GM23338 (cell line): ENCODE results near the gene FSTL3. TPM values are rescaled to one million over a fixed set of nuclear protein-coding genes. Genes with fewer than 3 reads are reported as not detected.

ENCODE experiments used
- ATAC-seq: fragments of 200-7000 bp; cut with Tn5 transposase; 3 replicates; pipeline ENCODE4 v1.9.1; 2020
- DNase-seq: peaks from one replicate; pipeline ENCODE4 v3.0.0-alpha.2; 2015; ENCODE audit warnings: low spot score
- H2AFZ ChIP-seq: fragments of 200-600 bp; sonication (generic); 2 replicates; pipeline ENCODE4 v1.8.0; 2016; ENCODE audit warnings: antibody characterized with exemption, mild to moderate bottlenecking, moderate library complexity
- H3F3A ChIP-seq: fragments of 200-600 bp; sonication (generic); replicated peaks from 2 replicates; pipeline ENCODE4 v1.8.0; 2017; ENCODE audit warnings: antibody characterized with exemption, mixed run types, low read depth
- H3K27ac ChIP-seq: fragments of 200-600 bp; sonication (generic); 2 replicates; pipeline ENCODE4 v1.6.1; 2016; ENCODE audit warnings: low read depth
- H3K27me3 ChIP-seq: fragments of 200-600 bp; sonication (generic); 2 replicates; pipeline ENCODE4 v1.8.0; 2016; ENCODE audit warnings: mild to moderate bottlenecking, mixed run types, moderate library complexity; ENCODE audit not compliant: insufficient read depth
- H3K36me3 ChIP-seq: fragments of 200-600 bp; sonication (generic); 2 replicates; pipeline ENCODE4 v1.8.0; 2016; ENCODE audit warnings: mild to moderate bottlenecking; ENCODE audit not compliant: insufficient read depth
- H3K4me1 ChIP-seq: fragments of 200-600 bp; sonication (generic); 2 replicates; pipeline ENCODE4 v1.8.0; 2016; ENCODE audit warnings: mild to moderate bottlenecking, moderate library complexity; ENCODE audit not compliant: insufficient read depth
- H3K4me2 ChIP-seq: fragments of 200-600 bp; sonication (generic); 2 replicates; pipeline ENCODE4 v1.7.1; 2017; ENCODE audit warnings: mixed run types
- H3K4me3 ChIP-seq: fragments of 200-600 bp; sonication (generic); 2 replicates; pipeline ENCODE4 v1.6.1; 2016; ENCODE audit warnings: mixed run types
- H3K79me2 ChIP-seq: fragments of 200-600 bp; sonication (generic); replicated peaks from 2 replicates; pipeline ENCODE4 v1.8.0; 2017; ENCODE audit warnings: mild to moderate bottlenecking; ENCODE audit not compliant: insufficient read depth
- H3K9me2 ChIP-seq: fragments of 200-600 bp; sonication (generic); 2 replicates; pipeline ENCODE4 v1.8.0; 2017; ENCODE audit not compliant: insufficient read depth
- H4K20me1 ChIP-seq: fragments of 200-600 bp; sonication (generic); replicated peaks from 2 replicates; pipeline ENCODE4 v1.8.0; 2017; ENCODE audit warnings: mild to moderate bottlenecking; ENCODE audit not compliant: insufficient read depth
- H3K27ac Mint-ChIP-seq: 2 replicates; pipeline ENCODE4 v1.8.0; 2020; ENCODE audit warnings: inconsistent platforms, mild to moderate bottlenecking, moderate library complexity, mixed read lengths
- H3K27me3 Mint-ChIP-seq: 3 replicates; pipeline ENCODE4 v1.8.0; 2022; ENCODE audit warnings: low read depth, mild to moderate bottlenecking, moderate library complexity, mixed read lengths, inconsistent platforms; ENCODE audit not compliant: insufficient read depth, poor library complexity
- H3K36me3 Mint-ChIP-seq: 3 replicates; pipeline ENCODE4 v1.8.0; 2021; ENCODE audit warnings: low read depth, mild to moderate bottlenecking, inconsistent platforms, moderate library complexity, mixed read lengths
- H3K4me1 Mint-ChIP-seq: 3 replicates; pipeline ENCODE4 v1.8.0; 2020; ENCODE audit warnings: mild to moderate bottlenecking, inconsistent platforms, mixed read lengths
- H3K4me3 Mint-ChIP-seq: 3 replicates; pipeline ENCODE4 v1.8.0; 2021; ENCODE audit warnings: moderate library complexity, mild to moderate bottlenecking, inconsistent platforms, mixed read lengths
- H3K9me3 Mint-ChIP-seq: 3 replicates; pipeline ENCODE4 v1.8.0; 2020; ENCODE audit warnings: moderate library complexity, mild to moderate bottlenecking, inconsistent platforms, mixed read lengths
- CREB1 ChIP-seq: fragments of 250-450 bp; sonication (Bioruptor Pico); IDR thresholded peaks from 2 replicates; pipeline ENCODE4 v1.5.0; 2020; ENCODE audit warnings: low read depth, mild to moderate bottlenecking, moderate library complexity
- CTCF ChIP-seq, 2 experiments: fragments of 200-600 bp in 1 of 2; sonication (generic) in 1 of 2; conservative IDR thresholded peaks; 2 replicates each; pipeline versions ENCODE4 v1.5.1 to v1.6.1; 2016 to 2017; ENCODE audit warnings: antibody characterized with exemption in 2 of 2, low read depth in 2 of 2, mild to moderate bottlenecking in 2 of 2, moderate library complexity in 1 of 2
- ETS1 ChIP-seq: IDR thresholded peaks from 2 replicates; pipeline ENCODE4 v1.6.1; 2016; ENCODE audit warnings: antibody characterized with exemption
- EZH2 ChIP-seq: fragments of 200-600 bp; sonication (generic); IDR thresholded peaks from one replicate; pipeline ENCODE4 v1.8.0; 2017; ENCODE audit warnings: antibody characterized with exemption, mild to moderate bottlenecking, low read depth; ENCODE audit not compliant: unreplicated experiment
- EZH2phosphoT487 ChIP-seq: fragments of 200-600 bp; sonication (generic); IDR thresholded peaks from one replicate; pipeline ENCODE4 v1.8.1; 2018; ENCODE audit warnings: antibody characterized with exemption; ENCODE audit not compliant: unreplicated experiment
- JUNB ChIP-seq: IDR thresholded peaks from one replicate; pipeline ENCODE4 v1.6.1; 2016; ENCODE audit warnings: antibody characterized with exemption; ENCODE audit not compliant: unreplicated experiment
- NANOG ChIP-seq: IDR thresholded peaks from 2 replicates; pipeline ENCODE4 v1.6.1; 2016; ENCODE audit warnings: antibody characterized with exemption, borderline replicate concordance
- POLR2AphosphoS5 ChIP-seq: IDR thresholded peaks from 2 replicates; pipeline ENCODE4 v1.6.1; 2016; ENCODE audit warnings: antibody characterized with exemption, low read depth
- REST ChIP-seq: IDR thresholded peaks from one replicate; pipeline ENCODE4 v1.6.1; 2018; ENCODE audit warnings: antibody characterized with exemption; ENCODE audit not compliant: unreplicated experiment
- STAT1 ChIP-seq: IDR thresholded peaks from one replicate; pipeline ENCODE4 v1.6.1; 2016; ENCODE audit warnings: antibody characterized with exemption; ENCODE audit not compliant: unreplicated experiment
- ZNF114 ChIP-seq: fragments of 250-450 bp; sonication (Bioruptor Pico); IDR thresholded peaks from 2 replicates; pipeline ENCODE4 v1.5.0; 2020; ENCODE audit warnings: mild to moderate bottlenecking, moderate library complexity
- ZNF331 ChIP-seq: fragments of 250-450 bp; sonication (Bioruptor Pico); IDR thresholded peaks from 2 replicates; pipeline ENCODE4 v1.5.0; 2020; ENCODE audit warnings: low read depth, mild to moderate bottlenecking, moderate library complexity
- ZNF462 ChIP-seq: fragments of 250-450 bp; sonication (Bioruptor Pico); IDR thresholded peaks from 2 replicates; pipeline ENCODE4 v1.5.0; 2020; ENCODE audit warnings: mild to moderate bottlenecking, moderate library complexity
- polyA plus RNA-seq: library from polyadenylated mRNA; unstranded; fragments of >200 nt; fragmentation: Nextera tagmentation; extraction: Ambion mirVana; gene quantifications from 2 replicates; pipeline ENCODE4 v1.2.1, GENCODE V29; 2016
- total RNA-seq: library from RNA; depleted of rRNA; stranded (reverse); fragments of >200 nt; shearing (Covaris generic); gene quantifications from 2 replicates; pipeline ENCODE4 v1.2.3, GENCODE V29; 2014

FSTL3 gene
- total and polyA plus RNA-seq, 2 experiments from 2014 or later, result 3.1 to 10.1 TPM

- Histone ChIP-seq H3K9me2 (no peaks in the 10 kb centered on the region), H3K36me3 (no peaks in the 10 kb centered on the region), H3K27ac (no peak overlapping the region), H4K20me1 (no peaks in the 10 kb centered on the region), H3K4me1 (no peaks in the 10 kb centered on the region), H3F3A (no peaks in the 10 kb centered on the region), H3K4me2 (no peak overlapping the region), H3K27me3 (no peaks in the 10 kb centered on the region), H3K4me3 (no peak overlapping the region), H3K79me2 (no peaks in the 10 kb centered on the region), H2AFZ (no peak overlapping the region)
- Mint-ChIP-seq H3K4me1 (no peaks in the 10 kb centered on the region), H3K27ac (no peak overlapping the region), H3K36me3 (no peaks in the 10 kb centered on the region), H3K9me3 (no peaks in the 10 kb centered on the region), H3K27me3 (peaks cover 12% of the 10 kb centered on the region), H3K4me3 (no peak overlapping the region; the same call in 2 of the 3 replicates)
- TF ChIP-seq EZH2phosphoT487 (no peak), REST (no peak), CTCF (conservative IDR thresholded peaks at IDR 0.05; ENCODE audit: low read depth in 2 of 2) (no peak), ZNF331 (CRISPR knock-in tag) (no peak), ZNF462 (CRISPR knock-in tag) (no peak), NANOG (no peak), ZNF114 (no peak), CREB1 (CRISPR knock-in tag) (no peak), JUNB (no peak), EZH2 (no peak), STAT1 (no peak), POLR2AphosphoS5 (no peak), ETS1 (no peak)
- ATAC-seq, result no peak
- no peak for DNase-seq
Measured at GRCh38 chr19:686589-687297, 10.6 kb downstream of the FSTL3 start.
